GM12874 (cell line): ENCODE data around the gene RGS7.

Experiments used
- TF ChIP-seq, protein P1 (sequence below): IDR thresholded peaks from 2 replicates; pipeline ENCODE4 v1.5.1; 2011; ENCODE audit warnings: low read depth, mild to moderate bottlenecking, control low read depth, low read length, moderate library complexity; ENCODE audit not compliant: insufficient read depth

Gene RGS7

DNA sequence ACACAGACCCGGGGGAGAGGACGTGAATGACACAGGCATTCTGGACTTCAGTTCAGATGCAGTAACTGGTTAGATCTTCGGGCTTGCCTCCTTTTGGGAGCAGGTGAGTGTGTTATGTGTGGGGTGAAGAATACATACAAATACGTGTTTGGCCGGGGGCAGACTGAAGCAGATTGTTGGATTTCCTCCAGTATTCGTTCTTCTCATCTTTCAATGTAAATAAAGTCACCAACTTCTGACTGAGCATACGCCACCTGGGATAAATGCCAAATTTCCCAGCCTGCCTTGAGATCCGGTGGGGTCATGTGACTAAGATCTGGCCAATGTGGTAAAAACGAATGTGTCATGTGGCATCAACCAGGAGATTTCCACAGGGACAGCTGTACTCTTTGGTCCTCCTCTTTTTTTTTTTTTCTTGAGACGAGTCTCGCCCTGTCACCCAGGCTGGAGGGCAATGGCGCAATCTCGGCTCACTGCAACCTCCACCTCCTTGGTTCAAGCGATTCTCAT lies 189.8 kb downstream of the RGS7 start:
- TF ChIP-seq, protein P1, sequence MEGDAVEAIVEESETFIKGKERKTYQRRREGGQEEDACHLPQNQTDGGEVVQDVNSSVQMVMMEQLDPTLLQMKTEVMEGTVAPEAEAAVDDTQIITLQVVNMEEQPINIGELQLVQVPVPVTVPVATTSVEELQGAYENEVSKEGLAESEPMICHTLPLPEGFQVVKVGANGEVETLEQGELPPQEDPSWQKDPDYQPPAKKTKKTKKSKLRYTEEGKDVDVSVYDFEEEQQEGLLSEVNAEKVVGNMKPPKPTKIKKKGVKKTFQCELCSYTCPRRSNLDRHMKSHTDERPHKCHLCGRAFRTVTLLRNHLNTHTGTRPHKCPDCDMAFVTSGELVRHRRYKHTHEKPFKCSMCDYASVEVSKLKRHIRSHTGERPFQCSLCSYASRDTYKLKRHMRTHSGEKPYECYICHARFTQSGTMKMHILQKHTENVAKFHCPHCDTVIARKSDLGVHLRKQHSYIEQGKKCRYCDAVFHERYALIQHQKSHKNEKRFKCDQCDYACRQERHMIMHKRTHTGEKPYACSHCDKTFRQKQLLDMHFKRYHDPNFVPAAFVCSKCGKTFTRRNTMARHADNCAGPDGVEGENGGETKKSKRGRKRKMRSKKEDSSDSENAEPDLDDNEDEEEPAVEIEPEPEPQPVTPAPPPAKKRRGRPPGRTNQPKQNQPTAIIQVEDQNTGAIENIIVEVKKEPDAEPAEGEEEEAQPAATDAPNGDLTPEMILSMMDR: no peak

DNA sequence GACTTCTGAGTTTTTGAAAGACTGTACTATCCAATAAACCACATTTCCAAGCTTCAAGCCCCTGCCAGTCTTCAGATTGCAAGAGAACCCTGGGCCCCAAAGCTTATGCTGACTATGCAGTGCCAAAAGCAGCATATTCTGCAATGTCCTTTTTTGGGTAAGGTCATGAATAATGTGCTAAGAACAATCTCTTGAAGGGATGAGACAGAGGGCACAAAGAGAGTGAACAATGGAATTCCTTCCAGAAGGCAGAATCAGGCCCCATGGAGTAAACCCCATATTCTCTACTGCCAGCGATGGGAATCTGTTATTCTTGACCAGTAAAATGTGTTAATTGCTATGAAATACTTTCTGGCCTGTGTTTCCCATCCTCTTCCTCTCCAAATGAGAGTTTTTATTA lies 190.4 kb downstream of the RGS7 start:
- TF ChIP-seq, protein P1: no peak

DNA sequence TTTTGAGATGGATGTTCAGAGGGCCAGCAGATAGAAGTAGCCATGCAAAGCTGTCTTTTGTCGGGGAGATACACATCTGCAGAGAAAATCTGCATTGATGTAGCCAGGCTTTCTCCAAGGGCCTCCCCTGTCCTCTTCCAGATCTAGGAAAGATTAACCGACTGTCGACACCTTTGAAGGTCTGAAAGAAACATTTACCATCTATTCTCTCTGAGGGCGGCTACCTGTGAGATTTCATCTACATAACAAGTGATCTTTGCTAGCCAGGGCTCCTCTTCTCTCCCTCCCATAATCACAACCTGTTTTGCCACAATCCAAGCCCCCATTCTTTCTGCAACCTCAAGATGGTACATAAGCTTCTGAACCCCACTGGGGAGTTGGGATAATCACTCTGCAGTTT lies 193.6 kb downstream of the RGS7 start:
- TF ChIP-seq, protein P1: no peak

DNA sequence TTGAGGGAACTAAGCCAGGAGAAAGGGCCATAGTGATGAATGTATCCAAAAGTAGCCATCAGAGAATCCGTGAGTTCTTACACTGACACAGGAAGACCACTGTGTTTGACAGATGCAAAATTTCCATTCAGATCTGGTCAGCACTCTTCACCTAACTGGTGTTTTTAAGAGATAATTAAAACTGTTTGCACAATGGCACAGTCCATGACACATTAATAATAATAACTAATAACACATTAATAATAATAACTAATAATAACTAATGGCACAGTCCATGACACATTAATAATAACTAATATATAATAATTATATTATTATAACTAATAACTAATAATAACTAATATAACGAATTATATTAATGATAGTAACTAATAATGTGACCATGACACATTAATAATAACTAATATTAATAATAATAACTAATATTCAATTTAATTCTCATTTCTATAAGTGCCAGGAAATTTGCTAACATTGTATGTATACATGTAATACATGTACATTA lies 195.8 kb downstream of the RGS7 start:
- TF ChIP-seq, protein P1: no peak

DNA sequence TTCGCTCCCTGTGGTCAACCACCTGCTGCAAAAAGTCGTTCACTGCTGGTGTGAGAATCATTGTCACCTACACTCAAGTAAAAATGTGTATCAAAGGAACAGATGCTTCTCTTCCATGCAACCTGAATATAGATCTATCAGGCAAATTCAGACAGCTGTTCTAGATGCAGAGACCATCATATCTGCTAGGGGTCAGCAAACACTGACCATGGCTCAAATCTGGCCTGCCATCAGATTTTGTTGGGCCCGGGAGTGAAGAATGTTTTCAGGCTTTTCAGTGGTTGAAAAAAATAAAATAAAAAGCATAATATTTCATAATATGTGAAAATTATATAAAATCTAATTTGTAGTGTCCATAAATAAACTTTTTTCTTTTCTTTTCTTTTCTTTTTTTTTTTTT lies 199.6 kb downstream of the RGS7 start:
- TF ChIP-seq, protein P1: no peak

DNA sequence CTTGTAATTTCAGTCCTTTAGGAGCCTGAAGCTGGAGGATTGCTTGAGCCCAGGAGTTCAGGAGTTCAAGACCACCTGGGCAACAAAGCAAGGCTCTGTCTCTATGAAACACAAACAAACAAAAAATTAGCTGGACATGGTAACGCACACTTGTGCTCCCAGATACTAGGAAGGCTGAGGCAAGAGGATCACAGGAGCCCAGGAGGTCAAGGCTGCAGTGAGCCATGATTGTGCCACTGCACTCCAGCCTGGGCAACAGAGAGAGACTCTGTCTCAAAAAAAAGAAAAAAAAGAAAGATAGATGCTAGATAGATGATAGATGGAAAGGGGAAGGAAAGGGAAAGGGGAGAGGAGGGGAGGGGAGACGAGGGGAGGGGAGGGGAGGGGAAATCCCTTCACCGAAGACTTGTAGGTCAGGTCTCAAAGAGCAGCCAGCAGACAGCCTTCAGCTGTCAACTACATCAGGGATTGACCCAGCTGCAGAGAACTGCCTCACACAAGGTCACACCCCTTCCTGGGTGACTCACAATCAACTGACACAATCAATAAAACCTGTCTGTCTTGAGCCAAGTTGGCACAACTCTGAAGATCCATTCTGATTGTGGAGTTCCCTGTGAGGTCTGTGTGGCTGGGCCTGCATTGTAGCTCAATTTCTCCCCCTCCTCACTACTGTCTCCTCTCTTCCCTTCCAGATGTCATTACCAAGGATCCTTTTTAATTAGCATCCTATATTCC lies 200.6 kb downstream of the RGS7 start:
- TF ChIP-seq, protein P1: no peak

DNA sequence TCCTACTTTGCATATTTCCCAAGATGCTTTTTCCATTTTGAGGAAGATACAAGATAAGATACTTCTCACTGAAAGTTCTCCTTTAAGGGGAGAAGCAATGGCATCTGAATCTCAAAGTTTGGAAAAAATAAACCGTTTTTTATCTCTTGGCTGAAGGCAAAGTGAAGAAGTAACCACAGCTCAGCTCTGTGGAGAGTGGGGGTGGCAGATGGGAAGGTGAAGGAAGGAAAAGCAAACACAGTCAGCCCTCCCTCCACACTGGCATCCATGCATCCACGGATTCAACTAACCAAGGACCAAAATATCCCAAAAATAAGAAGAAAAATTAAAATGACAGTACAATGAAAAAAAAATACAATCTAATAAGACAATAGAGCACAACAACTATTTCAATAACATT lies 211.1 kb downstream of the RGS7 start:
- TF ChIP-seq, protein P1: no peak
